ENCODE data around the gene SSC4D. TPM values are rescaled to one million over a fixed set of nuclear protein-coding genes. Genes with fewer than 3 reads are reported as not detected.

SSC4D gene
- total and polyA plus RNA-seq, 9 of the 15 experiments (the other 6 are each of a cell fraction or from before 2014, with no cell fraction given), result 0.06 to 1.1 (median 0.85) TPM; not detected in 1

DNA sequence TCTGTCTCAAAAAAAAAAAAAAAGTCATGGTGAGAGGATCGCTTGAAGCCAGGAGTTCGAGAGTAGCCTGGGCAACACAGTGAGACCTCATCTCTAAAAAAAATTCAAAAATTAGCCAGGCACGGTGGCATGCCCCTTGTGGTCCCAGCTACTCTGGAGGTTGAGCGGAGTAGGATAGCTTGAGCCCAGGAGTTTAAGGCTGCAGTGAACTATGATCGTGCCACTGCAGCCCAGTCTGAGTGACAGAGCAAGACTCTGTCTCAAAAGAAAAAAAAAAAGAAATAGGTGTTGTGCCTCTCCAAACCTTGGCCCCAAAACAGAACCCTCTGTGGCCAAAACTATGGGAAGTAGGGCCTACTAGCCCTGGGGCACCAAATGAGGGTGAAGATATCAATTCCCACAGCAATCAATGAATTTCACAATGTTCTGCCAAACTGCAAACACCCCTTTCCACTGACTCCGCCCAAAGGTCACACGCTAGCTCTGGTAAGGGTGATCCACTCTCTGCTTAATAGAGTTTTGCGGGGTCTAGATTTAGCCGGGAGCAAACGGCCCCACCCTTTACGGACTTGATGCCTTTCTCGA, 16.9 kb downstream of the SSC4D start (continued):
- TF ChIP-seq NFRKB (IDR thresholded peaks at IDR 0.05; ENCODE audit: low read depth) (peak; percentile 39; the same call in 1 of the 2 replicates), TAL1 (IDR thresholded peaks at IDR 0.05) (no peak), PBX2 (CRISPR knock-in tag; IDR thresholded peaks at IDR 0.05; ENCODE audit: low read depth) (no peak; the same call in 1 of the 2 replicates), PBX2 (tag; conservative IDR thresholded peaks at IDR 0.05; ENCODE audit: low read depth) (0 out of 2 replicates have a peak, but pooled peaks have one; percentile 24), KHSRP (IDR thresholded peaks at IDR 0.05) (no peak), SRSF1 (IDR thresholded peaks at IDR 0.05; ENCODE audit: low read depth, low read length) (no peak), ZBTB34 (CRISPR knock-in tag; IDR thresholded peaks at IDR 0.05) (no peak), ZNF384 (IDR thresholded peaks at IDR 0.05; ENCODE audit: low read depth, low read length) (no peak), CBX8 (IDR thresholded peaks at IDR 0.05; ENCODE audit: borderline replicate concordance, extremely low read depth, low read depth, low read length, poor library complexity, severe bottlenecking) (no peak), PPARD (CRISPR knock-in tag; IDR thresholded peaks at IDR 0.05) (0 out of 2 replicates have a peak, but pooled peaks have one; percentile 16), STAT5B (CRISPR knock-in tag; IDR thresholded peaks at IDR 0.05) (0 out of 2 replicates have a peak, but pooled peaks have one; percentile 10), ZNF79 (CRISPR knock-in tag; IDR thresholded peaks at IDR 0.05; ENCODE audit: low read depth) (no peak), NFE2L1 (tag; IDR thresholded peaks at IDR 0.05; ENCODE audit: borderline replicate concordance, low read depth) (no peak), NR3C1 (CRISPR knock-in tag; IDR thresholded peaks at IDR 0.05) (no peak), L3MBTL2 (IDR thresholded peaks at IDR 0.05) (no peak), ELF1 (tag; IDR thresholded peaks at IDR 0.05) (no peak), MBD1 (CRISPR knock-in tag; IDR thresholded peaks at IDR 0.05) (0 out of 2 replicates have a peak, but pooled peaks have one; percentile 41)
- TF ChIP-seq, protein P1, sequence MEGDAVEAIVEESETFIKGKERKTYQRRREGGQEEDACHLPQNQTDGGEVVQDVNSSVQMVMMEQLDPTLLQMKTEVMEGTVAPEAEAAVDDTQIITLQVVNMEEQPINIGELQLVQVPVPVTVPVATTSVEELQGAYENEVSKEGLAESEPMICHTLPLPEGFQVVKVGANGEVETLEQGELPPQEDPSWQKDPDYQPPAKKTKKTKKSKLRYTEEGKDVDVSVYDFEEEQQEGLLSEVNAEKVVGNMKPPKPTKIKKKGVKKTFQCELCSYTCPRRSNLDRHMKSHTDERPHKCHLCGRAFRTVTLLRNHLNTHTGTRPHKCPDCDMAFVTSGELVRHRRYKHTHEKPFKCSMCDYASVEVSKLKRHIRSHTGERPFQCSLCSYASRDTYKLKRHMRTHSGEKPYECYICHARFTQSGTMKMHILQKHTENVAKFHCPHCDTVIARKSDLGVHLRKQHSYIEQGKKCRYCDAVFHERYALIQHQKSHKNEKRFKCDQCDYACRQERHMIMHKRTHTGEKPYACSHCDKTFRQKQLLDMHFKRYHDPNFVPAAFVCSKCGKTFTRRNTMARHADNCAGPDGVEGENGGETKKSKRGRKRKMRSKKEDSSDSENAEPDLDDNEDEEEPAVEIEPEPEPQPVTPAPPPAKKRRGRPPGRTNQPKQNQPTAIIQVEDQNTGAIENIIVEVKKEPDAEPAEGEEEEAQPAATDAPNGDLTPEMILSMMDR (IDR thresholded peaks at IDR 0.05 in 2 of 3, conservative IDR thresholded peaks at IDR 0.05 in 1 of 3; ENCODE audit: insufficient read depth in 2 of 3, low read depth in 1 of 3, low read length in 3 of 3), result no peak

Data from K562 (cell line).